Left lung (tissue), 10 donors: ENCODE measurements around the gene ZFY. TPM values are rescaled to one million over a fixed set of nuclear protein-coding genes. Genes with fewer than 3 reads are reported as not detected.

Experiments used
- ATAC-seq: fragments of 200-7000 bp; cut with Tn5 transposase; one replicate; pipeline ENCODE4 v1.9.1; 2020; ENCODE audit warnings: moderate library complexity
- DNase-seq, 4 donors: peaks; one replicate each; pipeline ENCODE4 v3.0.0-alpha.2; 2013 to 2020
- H3K27ac ChIP-seq, 2 donors: fragments of 200-600 bp; sonication (generic) in 1 of 2; one replicate each; pipeline versions ENCODE4 v1.5.0 to v1.8.0; 2020 to 2021
- H3K27me3 ChIP-seq, 2 donors: fragments of 200-600 bp; sonication (generic) in 1 of 2; one replicate each; pipeline versions ENCODE4 v1.5.0 to v1.8.0; 2020 to 2021
- H3K36me3 ChIP-seq, 2 donors: fragments of 200-600 bp; sonication (generic) in 1 of 2; one replicate each; pipeline versions ENCODE4 v1.5.0 to v1.8.0; 2020 to 2021
- H3K4me1 ChIP-seq, 2 donors: fragments of 200-600 bp; one replicate each; pipeline ENCODE4 v1.8.0; 2021
- H3K4me3 ChIP-seq, 2 donors: fragments of 200-600 bp; sonication (generic) in 1 of 2; one replicate each; pipeline versions ENCODE4 v1.5.0 to v1.8.0; 2020 to 2021; ENCODE audit warnings: mild to moderate bottlenecking in 1 of 2
- H3K9me3 ChIP-seq, 2 donors: fragments of 200-600 bp; sonication (generic) in 1 of 2; one replicate each; pipeline versions ENCODE4 v1.5.0 to v1.8.0; 2020 to 2021
- CTCF ChIP-seq, 2 donors: fragments of 200-600 bp; sonication (generic) in 1 of 2; IDR thresholded peaks; one replicate each; pipeline versions ENCODE4 v1.5.0 to v1.8.0; 2021; ENCODE audit warnings: antibody characterized with exemption in 2 of 2
- intact Hi-C, 2 donors: fragments of 100-400 bp; cut with DNase I; formaldehyde crosslinking; loops; one replicate each; pipeline versions ENCODE4 v1.11.2 to v1.14.2; 2022
- polyA plus RNA-seq, 6 donors: library from polyadenylated mRNA; unstranded; fragments of 120-200 nt; gene quantifications; one replicate each; pipeline ENCODE4 v1.2.1, GENCODE V29; 2013; ENCODE audit not compliant: insufficient read length in 6 of 6
- total RNA-seq, 2 donors: library from RNA; stranded (reverse); fragmentation: NEBNext Ultra II Directional; extraction: Animal tissue kit (Norgen Biotek cat#: 25700); gene quantifications; one replicate each; pipeline ENCODE4 v1.2.1, GENCODE V29; 2021
- donor health status: DM: no; HTN: yes; CAD: no.
- donor health status: DM: no; HTN: no; CAD: no.

The ZFY gene
- total and polyA plus RNA-seq, 8 donors, result 0.20 to 19.0 (median 13.8) TPM; not detected in 1

GRCh38 chrY:2952912-2953311 is 17.7 kb downstream of the ZFY start:
- intact Hi-C loops, result no loop called here
- no peaks in the 10 kb centered on the region for H3K4me1 ChIP-seq
- H3K36me3 ChIP-seq, result no peaks in the 10 kb centered on the region
- no peak overlapping the region for H3K27ac ChIP-seq
- no peak for ATAC-seq
- no peaks in the 10 kb centered on the region for H3K27me3 ChIP-seq
- H3K9me3 ChIP-seq, result no peaks in the 10 kb centered on the region
- no peak for TF ChIP-seq CTCF (IDR thresholded peaks at IDR 0.05)
- no peak overlapping the region for H3K4me3 ChIP-seq
- no peak for DNase-seq

GRCh38 chrY:2954735-2955134 is 19.6 kb downstream of the ZFY start:
- no peak for TF ChIP-seq CTCF (IDR thresholded peaks at IDR 0.05)
- H3K27ac ChIP-seq, result no peak overlapping the region
- no peak for ATAC-seq

GRCh38 chrY:2955561-2955960 is 20.4 kb downstream of the ZFY start:
- Histone ChIP-seq H3K9me3 (no peaks in the 10 kb centered on the region), H3K36me3 (no peaks in the 10 kb centered on the region), H3K27ac (no peak overlapping the region), H3K27me3 (no peaks in the 10 kb centered on the region), H3K4me3 (no peak overlapping the region), H3K4me1 (no peaks in the 10 kb centered on the region)
- DNase-seq (no peak), ATAC-seq (no peak)
- no peak for TF ChIP-seq CTCF (IDR thresholded peaks at IDR 0.05)
- intact Hi-C loops, result no loop called here

More at GRCh38 chrY:2954735-2955134, 19.6 kb downstream of the ZFY start:
- H3K27me3 ChIP-seq, result no peaks in the 10 kb centered on the region
- H3K9me3 ChIP-seq, result no peaks in the 10 kb centered on the region
- no peak overlapping the region for H3K4me3 ChIP-seq
- DNase-seq, result no peak
- H3K36me3 ChIP-seq, result no peaks in the 10 kb centered on the region
- H3K4me1 ChIP-seq, result no peaks in the 10 kb centered on the region
- intact Hi-C loops, result no loop called here

GRCh38 chrY:2962061-2962460 is 26.9 kb downstream of the ZFY start:
- H3K4me3 ChIP-seq, result no peak overlapping the region
- H3K27me3 ChIP-seq, result no peaks in the 10 kb centered on the region
- H3K9me3 ChIP-seq, result no peaks in the 10 kb centered on the region
- ATAC-seq, result no peak
- no peaks in the 10 kb centered on the region for H3K36me3 ChIP-seq
- no peaks in the 10 kb centered on the region for H3K4me1 ChIP-seq
- no peak for DNase-seq
- no peak for TF ChIP-seq CTCF (IDR thresholded peaks at IDR 0.05)
- intact Hi-C loops, result no loop called here
- H3K27ac ChIP-seq, result no peak overlapping the region

GRCh38 chrY:2964814-2965213 is 29.6 kb downstream of the ZFY start:
- Histone ChIP-seq H3K27me3 (no peaks in the 10 kb centered on the region), H3K27ac (no peak overlapping the region), H3K4me1 (no peaks in the 10 kb centered on the region), H3K9me3 (no peaks in the 10 kb centered on the region), H3K4me3 (no peak overlapping the region), H3K36me3 (no peaks in the 10 kb centered on the region)
- no peak for TF ChIP-seq CTCF (IDR thresholded peaks at IDR 0.05)
- DNase-seq, result no peak
- no peak for ATAC-seq
- intact Hi-C loops, result no loop called here
